Hepatocyte (in vitro differentiated cells): ENCODE data around the gene SH3PXD2A. TPM values are rescaled to one million over a fixed set of nuclear protein-coding genes. Genes with fewer than 3 reads are reported as not detected.

Experiments used
- DNase-seq: peaks from one replicate; pipeline ENCODE4 v3.0.0-alpha.2; 2016; ENCODE audit warnings: low spot score
- H2AFZ ChIP-seq: fragments of 200-600 bp; sonication (generic); 2 replicates; pipeline ENCODE4 v1.6.0; 2016; ENCODE audit warnings: antibody characterized with exemption, mild to moderate bottlenecking
- H3K27ac ChIP-seq: fragments of 200-600 bp; sonication (generic); 2 replicates; pipeline ENCODE4 v1.5.1; 2016; ENCODE audit warnings: mild to moderate bottlenecking
- H3K27me3 ChIP-seq: fragments of 200-600 bp; sonication (generic); 2 replicates; pipeline ENCODE4 v1.6.1; 2016
- H3K36me3 ChIP-seq: fragments of 200-600 bp; sonication (generic); replicated peaks from 2 replicates; pipeline ENCODE4 v1.5.1; 2016; ENCODE audit warnings: low read depth; ENCODE audit not compliant: insufficient read depth
- H3K4me1 ChIP-seq: fragments of 200-600 bp; sonication (generic); 2 replicates; pipeline ENCODE4 v1.5.1; 2016; ENCODE audit warnings: mild to moderate bottlenecking, moderate library complexity; ENCODE audit not compliant: insufficient read depth
- H3K4me2 ChIP-seq: fragments of 200-600 bp; sonication (generic); 2 replicates; pipeline ENCODE4 v1.6.0; 2016
- H3K4me3 ChIP-seq: fragments of 200-600 bp; sonication (generic); 2 replicates; pipeline ENCODE4 v1.5.1; 2016; ENCODE audit warnings: mild to moderate bottlenecking
- H3K79me2 ChIP-seq: fragments of 200-600 bp; sonication (generic); 2 replicates; pipeline ENCODE4 v1.6.0; 2017; ENCODE audit warnings: mild to moderate bottlenecking
- H3K9me2 ChIP-seq: fragments of 200-600 bp; sonication (generic); replicated peaks from 2 replicates; pipeline ENCODE4 v1.6.0; 2017; ENCODE audit warnings: mild to moderate bottlenecking; ENCODE audit not compliant: insufficient read depth
- H3K9me3 ChIP-seq: fragments of 200-600 bp; sonication (generic); 2 replicates; pipeline ENCODE4 v1.5.1; 2016; ENCODE audit warnings: low read depth, mild to moderate bottlenecking
- H4K20me1 ChIP-seq: fragments of 200-600 bp; sonication (generic); 2 replicates; pipeline ENCODE4 v1.6.0; 2016; ENCODE audit warnings: mild to moderate bottlenecking; ENCODE audit not compliant: insufficient read depth, poor library complexity, severe bottlenecking
- EZH2 ChIP-seq: fragments of 200-600 bp; sonication (generic); IDR thresholded peaks from 2 replicates; pipeline ENCODE4 v1.6.1; 2016; ENCODE audit warnings: antibody characterized with exemption, mild to moderate bottlenecking, borderline replicate concordance
- EZH2phosphoT487 ChIP-seq: fragments of 200-600 bp; sonication (generic); IDR thresholded peaks from one replicate; pipeline ENCODE4 v1.6.1; 2018; ENCODE audit warnings: antibody characterized with exemption, mild to moderate bottlenecking, low read depth, moderate library complexity; ENCODE audit not compliant: unreplicated experiment, severe bottlenecking
- WGBS: methylation state at CpG from one replicate; pipeline ENCODE4 v1.1.6; 2016; ENCODE audit warnings: low lambda C conversion rate; ENCODE audit errors: missing lambda C conversion rate; 5-methylcytosine and 5-hydroxymethylcytosine counted together
- polyA plus RNA-seq: library from polyadenylated mRNA; unstranded; fragments of >200 nt; fragmentation: Nextera tagmentation; extraction: Ambion mirVana; gene quantifications from 2 replicates; pipeline ENCODE4 v1.2.1, GENCODE V29; 2016
- total RNA-seq: library from RNA; depleted of rRNA; stranded (reverse); fragments of >200 nt; gene quantifications from 2 replicates; pipeline ENCODE4 v1.2.3, GENCODE V29; 2014
- TF ChIP-seq, protein P1 (sequence below): fragments of 200-600 bp; sonication (generic); IDR thresholded peaks from 2 replicates; pipeline ENCODE4 v1.5.1; 2016; ENCODE audit warnings: antibody characterized with exemption, mild to moderate bottlenecking; ENCODE audit not compliant: poor library complexity

The SH3PXD2A gene
- total and polyA plus RNA-seq, 2 experiments from 2014 or later: 8.4 to 13.6 TPM

GRCh38 chr10:103696094-103696410, 159.3 kb downstream of the SH3PXD2A start:
- H3K4me2 ChIP-seq: no peak overlapping the region
- WGBS: 98% methylated on average over 5 of the region's 5 CpGs
- H3K4me3 ChIP-seq: no peak overlapping the region
- peak overlapping the region; percentile 23 for H3K27ac ChIP-seq
- no peak for DNase-seq
- H3K9me3 ChIP-seq: no peaks in the 10 kb centered on the region
- TF ChIP-seq, protein P1, sequence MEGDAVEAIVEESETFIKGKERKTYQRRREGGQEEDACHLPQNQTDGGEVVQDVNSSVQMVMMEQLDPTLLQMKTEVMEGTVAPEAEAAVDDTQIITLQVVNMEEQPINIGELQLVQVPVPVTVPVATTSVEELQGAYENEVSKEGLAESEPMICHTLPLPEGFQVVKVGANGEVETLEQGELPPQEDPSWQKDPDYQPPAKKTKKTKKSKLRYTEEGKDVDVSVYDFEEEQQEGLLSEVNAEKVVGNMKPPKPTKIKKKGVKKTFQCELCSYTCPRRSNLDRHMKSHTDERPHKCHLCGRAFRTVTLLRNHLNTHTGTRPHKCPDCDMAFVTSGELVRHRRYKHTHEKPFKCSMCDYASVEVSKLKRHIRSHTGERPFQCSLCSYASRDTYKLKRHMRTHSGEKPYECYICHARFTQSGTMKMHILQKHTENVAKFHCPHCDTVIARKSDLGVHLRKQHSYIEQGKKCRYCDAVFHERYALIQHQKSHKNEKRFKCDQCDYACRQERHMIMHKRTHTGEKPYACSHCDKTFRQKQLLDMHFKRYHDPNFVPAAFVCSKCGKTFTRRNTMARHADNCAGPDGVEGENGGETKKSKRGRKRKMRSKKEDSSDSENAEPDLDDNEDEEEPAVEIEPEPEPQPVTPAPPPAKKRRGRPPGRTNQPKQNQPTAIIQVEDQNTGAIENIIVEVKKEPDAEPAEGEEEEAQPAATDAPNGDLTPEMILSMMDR: no peak
- TF ChIP-seq EZH2: no peak
- no peak for TF ChIP-seq EZH2phosphoT487
- H3K9me2 ChIP-seq: no peaks in the 10 kb centered on the region
- H3K4me1 ChIP-seq: peaks cover 29% of the 10 kb centered on the region
- no peak overlapping the region for H2AFZ ChIP-seq
- H3K27me3 ChIP-seq: peaks cover 9% of the 10 kb centered on the region
- no peaks in the 10 kb centered on the region for H3K79me2 ChIP-seq
- H4K20me1 ChIP-seq: no peaks in the 10 kb centered on the region
- no peaks in the 10 kb centered on the region for H3K36me3 ChIP-seq

DNA sequence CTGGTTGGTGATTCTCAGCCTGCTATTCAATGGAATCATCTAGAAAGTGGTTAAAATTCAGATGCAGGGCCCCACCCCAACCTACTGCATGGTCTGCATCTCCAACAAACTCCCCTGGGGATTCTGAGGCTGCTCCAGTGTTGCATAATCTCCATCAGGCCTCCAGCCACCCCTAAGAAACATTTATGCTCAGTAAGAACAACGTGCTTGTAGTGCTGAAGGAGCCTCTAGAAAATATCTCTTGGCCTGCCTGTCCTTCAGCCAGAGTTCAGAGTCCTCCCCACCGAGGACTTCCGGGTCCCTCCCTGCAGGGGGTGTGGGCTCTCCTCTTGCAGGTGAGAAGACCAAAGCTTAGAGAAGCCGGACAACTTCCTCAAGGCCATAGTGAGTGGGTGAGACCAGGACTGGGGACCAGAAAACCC, 159.8 kb downstream of the SH3PXD2A start:
- Histone ChIP-seq H3K27me3 (peaks cover 9% of the 10 kb centered on the region), H3K4me1 (peaks cover 29% of the 10 kb centered on the region), H4K20me1 (no peaks in the 10 kb centered on the region), H3K79me2 (no peaks in the 10 kb centered on the region), H2AFZ (no peak overlapping the region), H3K27ac (peak overlapping the region; percentile 23), H3K9me2 (no peaks in the 10 kb centered on the region), H3K9me3 (no peaks in the 10 kb centered on the region), H3K4me3 (no peak overlapping the region), H3K36me3 (no peaks in the 10 kb centered on the region), H3K4me2 (no peak overlapping the region)
- TF ChIP-seq EZH2phosphoT487: no peak
- TF ChIP-seq, protein P1: no peak
- no peak for TF ChIP-seq EZH2
- DNase-seq: no peak
- 54% methylated on average over 4 of the region's 4 CpGs for WGBS

DNA sequence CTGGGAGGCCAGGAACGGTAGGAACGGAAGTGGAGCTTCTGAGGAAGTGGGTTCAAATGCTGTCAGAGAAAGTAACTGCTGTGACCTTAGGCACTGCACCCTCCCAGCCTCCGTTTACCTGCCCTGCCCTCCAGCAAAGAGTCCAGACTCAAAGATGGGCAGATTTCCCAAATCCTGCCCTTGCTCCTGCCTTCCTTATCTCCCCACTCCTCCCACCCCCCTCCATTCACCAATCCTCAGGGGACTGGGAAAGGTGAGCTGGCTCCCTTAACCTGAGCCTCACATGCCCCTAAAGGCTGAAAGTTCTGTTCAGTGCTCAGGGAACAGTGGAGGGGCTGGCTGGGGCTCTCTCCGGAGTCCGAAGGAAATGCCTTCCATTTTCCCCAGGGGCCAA, 161.6 kb downstream of the SH3PXD2A start:
- Histone ChIP-seq H3K9me3 (no peaks in the 10 kb centered on the region), H3K36me3 (no peaks in the 10 kb centered on the region), H3K27ac (no peak overlapping the region), H2AFZ (no peak overlapping the region), H3K9me2 (no peaks in the 10 kb centered on the region), H3K27me3 (peaks cover 9% of the 10 kb centered on the region), H3K79me2 (no peaks in the 10 kb centered on the region), H3K4me1 (peaks cover 29% of the 10 kb centered on the region), H3K4me2 (peak overlapping the region; percentile 95), H3K4me3 (no peak overlapping the region), H4K20me1 (no peaks in the 10 kb centered on the region)
- WGBS: 43% methylated on average over 5 of the region's 5 CpGs
- no peak for DNase-seq
- TF ChIP-seq EZH2 (no peak), EZH2phosphoT487 (no peak)
- TF ChIP-seq, protein P1: no peak
